HG03095 (cell line): ENCODE measurements around the gene FAM110C.
"Not testable (repeated sequence)": the region's sequence is repeated elsewhere in the genome, so short reads cannot be mapped to it uniquely, and the experiment has no call there.

Experiments used
- ATAC-seq: cut with Tn5 transposase; IDR thresholded peaks from one replicate; pipeline ENCODE4 v1.9.1; 2021; ENCODE audit warnings: moderate library complexity; ENCODE audit not compliant: unreplicated experiment

The FAM110C gene

GRCh38 chr2:44748-45341 is 1.5 kb downstream of the FAM110C start:
- ATAC-seq, result no peak

GRCh38 chr2:42788-43187 is 3.5 kb downstream of the FAM110C start:
- ATAC-seq, result no peak

GRCh38 chr2:40465-40864 is 5.8 kb downstream of the FAM110C start:
- no peak for ATAC-seq

GRCh38 chr2:38155-38554 is 8.2 kb downstream of the FAM110C start:
- ATAC-seq, result no peak

GRCh38 chr2:36318-36717 is 10.0 kb downstream of the FAM110C start:
- no peak for ATAC-seq

GRCh38 chr2:35852-36251 is 10.5 kb downstream of the FAM110C start:
- ATAC-seq, result no peak

GRCh38 chr2:33620-34019 is 12.7 kb downstream of the FAM110C start:
- no peak for ATAC-seq

- no peak for ATAC-seq
Measured at GRCh38 chr2:32068-32467, 14.2 kb downstream of the FAM110C start.

- no peak for ATAC-seq
Measured at GRCh38 chr2:29253-29652, 17.1 kb downstream of the FAM110C start.

- no peak for ATAC-seq
Measured at GRCh38 chr2:28406-28975, 17.8 kb downstream of the FAM110C start.

GRCh38 chr2:26891-27290 is 19.4 kb downstream of the FAM110C start:
- no peak for ATAC-seq

GRCh38 chr2:25543-25942 is 20.8 kb downstream of the FAM110C start:
- no peak for ATAC-seq

GRCh38 chr2:24591-24990 is 21.7 kb downstream of the FAM110C start:
- not testable (repeated sequence) for ATAC-seq

GRCh38 chr2:24107-24506 is 22.2 kb downstream of the FAM110C start:
- peak; percentile 91 for ATAC-seq

- ATAC-seq, result no peak
Measured at GRCh38 chr2:23283-23682, 23.0 kb downstream of the FAM110C start.

- ATAC-seq, result not testable (repeated sequence)
Measured at GRCh38 chr2:22244-22643, 24.1 kb downstream of the FAM110C start.

- ATAC-seq, result not testable (repeated sequence)
Measured at GRCh38 chr2:20259-20658, 26.0 kb downstream of the FAM110C start.

- no peak for ATAC-seq
Measured at GRCh38 chr2:19505-19904, 26.8 kb downstream of the FAM110C start.

GRCh38 chr2:18402-19271 is 27.7 kb downstream of the FAM110C start:
- ATAC-seq, result no peak

GRCh38 chr2:15916-16315 is 30.4 kb downstream of the FAM110C start:
- ATAC-seq, result not testable (repeated sequence)

- ATAC-seq, result no peak
Measured at GRCh38 chr2:11248-11941, 34.9 kb downstream of the FAM110C start.
